ENCODE data around the gene RALB. TPM values are rescaled to one million over a fixed set of nuclear protein-coding genes. Genes with fewer than 3 reads are reported as not detected.

The RALB gene
- total RNA-seq, 3 donors from 2014 or later = 36.1 to 59.8 (median 38.5) TPM

DNA sequence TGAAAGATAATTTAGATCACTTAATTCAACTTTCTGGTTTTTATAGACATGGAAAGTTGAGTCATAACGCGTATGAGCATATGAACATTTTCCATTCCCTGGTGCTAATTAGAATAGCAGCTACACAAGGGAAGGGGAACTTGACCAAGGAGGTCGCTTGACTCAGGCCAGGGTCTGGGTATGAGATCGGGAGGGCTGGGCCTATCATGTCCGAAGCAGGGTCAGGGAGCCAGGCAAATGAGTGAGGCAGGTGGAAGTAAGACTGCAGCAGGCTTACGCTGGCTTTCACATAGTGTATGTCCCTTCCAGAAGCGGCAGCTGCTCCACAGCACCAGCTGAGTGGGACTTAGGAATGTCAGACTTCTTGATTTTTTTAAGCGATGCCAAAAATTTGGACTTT lies 14.7 kb downstream of the RALB start:
- no peak overlapping the region for H3K4me3 ChIP-seq
- H3K36me3 ChIP-seq = no peaks in the 10 kb centered on the region
- no peak for DNase-seq (ENCODE audit: low spot score in 2 of 2)
- no peaks in the 10 kb centered on the region for H3K27me3 ChIP-seq
- H3K27ac ChIP-seq = no peak overlapping the region
- TF ChIP-seq, protein P1, sequence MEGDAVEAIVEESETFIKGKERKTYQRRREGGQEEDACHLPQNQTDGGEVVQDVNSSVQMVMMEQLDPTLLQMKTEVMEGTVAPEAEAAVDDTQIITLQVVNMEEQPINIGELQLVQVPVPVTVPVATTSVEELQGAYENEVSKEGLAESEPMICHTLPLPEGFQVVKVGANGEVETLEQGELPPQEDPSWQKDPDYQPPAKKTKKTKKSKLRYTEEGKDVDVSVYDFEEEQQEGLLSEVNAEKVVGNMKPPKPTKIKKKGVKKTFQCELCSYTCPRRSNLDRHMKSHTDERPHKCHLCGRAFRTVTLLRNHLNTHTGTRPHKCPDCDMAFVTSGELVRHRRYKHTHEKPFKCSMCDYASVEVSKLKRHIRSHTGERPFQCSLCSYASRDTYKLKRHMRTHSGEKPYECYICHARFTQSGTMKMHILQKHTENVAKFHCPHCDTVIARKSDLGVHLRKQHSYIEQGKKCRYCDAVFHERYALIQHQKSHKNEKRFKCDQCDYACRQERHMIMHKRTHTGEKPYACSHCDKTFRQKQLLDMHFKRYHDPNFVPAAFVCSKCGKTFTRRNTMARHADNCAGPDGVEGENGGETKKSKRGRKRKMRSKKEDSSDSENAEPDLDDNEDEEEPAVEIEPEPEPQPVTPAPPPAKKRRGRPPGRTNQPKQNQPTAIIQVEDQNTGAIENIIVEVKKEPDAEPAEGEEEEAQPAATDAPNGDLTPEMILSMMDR (IDR thresholded peaks at IDR 0.05) = no peak
- no peak for TF ChIP-seq POLR2A (IDR thresholded peaks at IDR 0.05)
- no peak for TF ChIP-seq POLR2AphosphoS5 (IDR thresholded peaks at IDR 0.05)
- no peaks in the 10 kb centered on the region for H3K4me1 ChIP-seq
- H3K9me3 ChIP-seq = no peaks in the 10 kb centered on the region
- intact Hi-C loops (cut with DNase I; ENCODE audit: low total_unique reads) = no loop called here

DNA sequence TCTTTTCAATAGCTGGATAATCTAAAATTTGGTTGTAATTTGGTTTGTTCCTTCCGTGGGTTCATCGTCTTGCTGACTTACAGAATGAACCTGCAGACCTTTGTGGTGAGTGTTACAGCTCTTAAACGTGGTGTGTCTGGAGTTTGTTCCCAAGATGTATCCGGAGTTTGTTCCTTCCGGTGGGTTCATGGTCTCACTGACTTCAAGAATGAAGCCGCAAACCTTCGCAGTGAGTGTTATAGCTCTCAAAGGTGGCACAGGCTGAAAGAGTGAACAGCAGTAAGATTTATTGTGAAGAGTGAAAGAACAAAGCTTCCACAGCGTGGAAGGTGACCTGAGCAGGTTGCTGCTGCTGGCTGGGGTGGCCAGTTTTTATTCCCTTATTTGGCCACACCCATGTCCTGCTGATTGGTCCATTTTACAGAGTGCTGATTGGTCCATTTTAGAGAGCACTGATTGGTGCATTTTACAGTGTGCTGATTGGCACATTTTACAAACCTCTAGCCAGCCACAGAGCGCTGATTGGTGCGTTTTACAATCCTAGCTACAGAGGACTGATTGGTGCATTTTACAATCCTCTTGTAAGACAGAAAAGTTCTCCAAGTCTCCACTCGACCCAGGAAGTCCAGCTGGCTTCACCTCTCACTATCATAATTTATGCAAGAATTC lies 16.6 kb downstream of the RALB start:
- TF ChIP-seq POLR2A (IDR thresholded peaks at IDR 0.05) = no peak
- no peak for TF ChIP-seq POLR2AphosphoS5 (IDR thresholded peaks at IDR 0.05)
- TF ChIP-seq, protein P1 (IDR thresholded peaks at IDR 0.05) = no peak
- Histone ChIP-seq H3K4me3 (no peak overlapping the region), H3K27me3 (no peaks in the 10 kb centered on the region), H3K4me1 (no peaks in the 10 kb centered on the region), H3K36me3 (no peaks in the 10 kb centered on the region), H3K9me3 (no peaks in the 10 kb centered on the region), H3K27ac (no peak overlapping the region)
- intact Hi-C loops (cut with DNase I; ENCODE audit: low total_unique reads) = no loop called here
- DNase-seq (ENCODE audit: low spot score in 2 of 2) = no peak

DNA sequence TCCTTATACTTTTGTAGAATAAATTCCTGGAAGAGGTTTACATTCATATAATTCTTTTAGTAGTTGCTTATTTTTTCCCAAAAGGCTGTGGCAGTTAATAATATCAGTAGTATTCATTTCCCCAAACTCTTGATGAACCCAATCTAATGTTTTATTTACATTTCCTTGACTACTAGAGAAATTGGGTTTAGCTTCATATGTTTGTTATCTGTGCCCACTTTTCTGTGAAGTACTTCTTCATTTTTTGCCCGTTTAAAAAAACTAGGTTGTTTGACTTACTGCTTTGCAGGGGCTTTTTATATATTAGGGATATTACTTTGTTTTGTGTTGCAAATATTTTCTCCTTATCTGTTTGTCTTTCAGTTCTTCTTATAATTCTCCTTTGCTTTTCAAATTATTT lies 17.2 kb downstream of the RALB start:
- Histone ChIP-seq H3K27ac (no peak overlapping the region), H3K36me3 (no peaks in the 10 kb centered on the region), H3K9me3 (no peaks in the 10 kb centered on the region), H3K4me1 (no peaks in the 10 kb centered on the region), H3K4me3 (no peak overlapping the region), H3K27me3 (no peaks in the 10 kb centered on the region)
- intact Hi-C loops (cut with DNase I; ENCODE audit: low total_unique reads) = no loop called here
- DNase-seq (ENCODE audit: low spot score in 2 of 2) = no peak
- TF ChIP-seq, protein P1 (IDR thresholded peaks at IDR 0.05) = no peak
- no peak for TF ChIP-seq POLR2AphosphoS5 (IDR thresholded peaks at IDR 0.05)
- no peak for TF ChIP-seq POLR2A (IDR thresholded peaks at IDR 0.05)

DNA sequence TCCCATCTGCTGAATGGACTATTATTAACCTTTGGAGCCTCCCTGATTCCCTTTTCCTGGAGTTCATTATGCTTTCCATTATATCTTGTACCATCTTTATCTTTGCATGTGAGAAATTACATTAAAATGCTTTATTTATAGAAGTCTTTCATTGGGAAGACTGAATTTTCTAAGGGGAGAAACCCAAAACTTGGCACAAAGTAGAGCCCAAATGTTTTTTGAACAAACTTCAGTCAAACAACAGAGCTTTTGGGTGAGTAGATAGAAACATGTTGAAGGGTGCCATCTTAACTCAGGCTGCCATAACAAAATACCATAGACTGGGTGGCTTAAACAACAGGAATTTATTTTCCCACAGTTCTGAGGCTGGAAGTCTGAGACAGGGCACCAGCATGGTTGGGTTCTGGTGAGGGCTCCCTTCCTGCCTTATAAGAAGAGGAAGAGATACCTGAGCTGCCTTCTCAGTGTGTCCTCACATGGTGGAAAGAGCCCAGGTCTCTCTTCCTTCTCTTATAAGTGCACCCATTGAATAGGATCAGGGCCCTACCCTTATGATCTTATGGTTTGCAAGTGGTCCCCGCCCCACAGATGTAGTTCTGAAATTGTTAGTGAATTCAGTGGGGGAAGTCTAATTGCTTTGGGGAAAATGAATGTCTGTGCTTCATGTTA lies 19.2 kb downstream of the RALB start:
- no peak overlapping the region for H3K27ac ChIP-seq
- H3K36me3 ChIP-seq = no peaks in the 10 kb centered on the region
- DNase-seq (ENCODE audit: low spot score in 2 of 2) = no peak
- no peaks in the 10 kb centered on the region for H3K9me3 ChIP-seq
- H3K4me3 ChIP-seq = no peak overlapping the region
- H3K27me3 ChIP-seq = no peaks in the 10 kb centered on the region
- intact Hi-C loops (cut with DNase I; ENCODE audit: low total_unique reads) = no loop called here
- H3K4me1 ChIP-seq = no peaks in the 10 kb centered on the region
- no peak for TF ChIP-seq POLR2A (IDR thresholded peaks at IDR 0.05)
- TF ChIP-seq, protein P1 (IDR thresholded peaks at IDR 0.05) = no peak
- TF ChIP-seq POLR2AphosphoS5 (IDR thresholded peaks at IDR 0.05) = no peak

DNA sequence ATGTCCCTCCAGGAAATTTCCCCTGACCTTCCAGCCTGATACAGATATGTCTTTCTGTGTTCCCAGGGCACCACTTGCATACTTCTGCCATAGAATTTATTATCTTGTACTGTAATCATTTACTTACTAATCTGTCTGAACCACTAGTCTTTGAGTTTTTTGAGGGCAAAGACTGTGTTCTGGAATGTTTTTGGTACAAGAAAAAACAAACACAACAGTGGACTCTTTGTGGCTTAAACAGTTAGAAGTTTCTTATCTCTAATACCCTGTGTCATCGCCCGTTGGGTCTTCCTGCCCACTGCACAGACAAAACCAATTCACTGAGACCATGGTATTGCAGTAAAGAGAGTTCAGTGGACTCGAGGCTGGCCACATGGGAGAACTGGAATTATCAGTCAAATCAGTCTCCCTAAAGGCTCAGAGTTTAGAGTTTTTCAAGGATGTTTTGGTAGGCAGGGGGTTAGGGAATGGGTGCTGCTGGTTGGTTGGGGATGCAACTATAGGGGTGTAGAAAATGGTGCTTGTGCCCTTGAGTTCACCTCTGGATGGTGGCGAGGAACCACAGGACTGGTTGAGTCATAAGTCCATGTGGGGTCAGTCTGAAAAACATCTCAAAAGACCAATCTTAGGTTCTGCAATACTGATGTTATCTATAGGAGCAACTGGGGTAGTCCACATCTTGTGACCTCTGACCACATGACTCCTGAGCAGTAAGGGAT lies 20.3 kb downstream of the RALB start:
- H3K9me3 ChIP-seq = no peaks in the 10 kb centered on the region
- no peak for DNase-seq (ENCODE audit: low spot score in 2 of 2)
- TF ChIP-seq, protein P1 (IDR thresholded peaks at IDR 0.05) = no peak
- no peak for TF ChIP-seq POLR2AphosphoS5 (IDR thresholded peaks at IDR 0.05)
- no peak for TF ChIP-seq POLR2A (IDR thresholded peaks at IDR 0.05)
- intact Hi-C loops (cut with DNase I; ENCODE audit: low total_unique reads) = no loop called here
- no peaks in the 10 kb centered on the region for H3K4me1 ChIP-seq
- no peaks in the 10 kb centered on the region for H3K27me3 ChIP-seq
- H3K27ac ChIP-seq = no peak overlapping the region
- H3K36me3 ChIP-seq = no peaks in the 10 kb centered on the region
- H3K4me3 ChIP-seq = no peak overlapping the region
